ENCODE results near the gene TMEM151B. TPM values are rescaled to one million over a fixed set of nuclear protein-coding genes. Genes with fewer than 3 reads are reported as not detected.

TMEM151B gene
- polyA plus RNA-seq, 1 donor from 2014 or later = 66.0 TPM

GRCh38 chr6:44303842-44304241, 33.6 kb downstream of the TMEM151B start:
- H2AFZ ChIP-seq (ENCODE audit: low read depth, low read length) = no peak overlapping the region
- H3F3A ChIP-seq (ENCODE audit: insufficient read depth, low read length, poor library complexity, severe bottlenecking) = no peaks in the 10 kb centered on the region
- H3K27ac ChIP-seq (ENCODE audit: low read length) = no peak overlapping the region
- H3K36me3 ChIP-seq (ENCODE audit: insufficient read depth, low read length) = peaks cover under 1% of the 10 kb centered on the region
- TF ChIP-seq EZH2 (IDR thresholded peaks at IDR 0.05; ENCODE audit: borderline replicate concordance, insufficient read depth, low read length, poor library complexity, severe bottlenecking) (no peak), POLR2AphosphoS5 (IDR thresholded peaks at IDR 0.05) (no peak), CTCF (IDR thresholded peaks at IDR 0.05; ENCODE audit: poor library complexity, severe bottlenecking) (no peak), SMC3 (conservative IDR thresholded peaks at IDR 0.05; ENCODE audit: poor library complexity) (no peak), TAF1 (IDR thresholded peaks at IDR 0.05; ENCODE audit: low read depth) (no peak), EP300 (conservative IDR thresholded peaks at IDR 0.05; ENCODE audit: poor library complexity, severe bottlenecking) (no peak), MXI1 (conservative IDR thresholded peaks at IDR 0.05; ENCODE audit: poor library complexity, severe bottlenecking) (no peak), REST (IDR thresholded peaks at IDR 0.05; ENCODE audit: borderline replicate concordance) (no peak), RAD21 (conservative IDR thresholded peaks at IDR 0.05) (no peak)
- H3K27me3 ChIP-seq (ENCODE audit: insufficient read depth, low read depth, low read length) = no peaks in the 10 kb centered on the region
- H3K4me2 ChIP-seq (ENCODE audit: low read length) = no peak overlapping the region
- H4K20me1 ChIP-seq (ENCODE audit: insufficient read depth) = no peaks in the 10 kb centered on the region
- H3K9me3 ChIP-seq (ENCODE audit: low read length) = no peaks in the 10 kb centered on the region
- no peaks in the 10 kb centered on the region for H3K79me2 ChIP-seq (replicated peaks; ENCODE audit: insufficient read depth, low read length)
- no peaks in the 10 kb centered on the region for H3K9me2 ChIP-seq (ENCODE audit: insufficient read depth, low read length)
- H3K9ac ChIP-seq (ENCODE audit: low read length) = no peak overlapping the region
- no peak overlapping the region for H3K4me3 ChIP-seq (ENCODE audit: low read length)

GRCh38 chr6:44304282-44305199, 34.3 kb downstream of the TMEM151B start:
- no peak for TF ChIP-seq REST (IDR thresholded peaks at IDR 0.05; ENCODE audit: borderline replicate concordance)
- no peak for TF ChIP-seq TAF1 (IDR thresholded peaks at IDR 0.05; ENCODE audit: low read depth)
- no peak for TF ChIP-seq MXI1 (conservative IDR thresholded peaks at IDR 0.05; ENCODE audit: poor library complexity, severe bottlenecking)
- peak; percentile 73 for TF ChIP-seq CTCF (IDR thresholded peaks at IDR 0.05; ENCODE audit: poor library complexity, severe bottlenecking)
- peak; percentile 55 for TF ChIP-seq RAD21 (conservative IDR thresholded peaks at IDR 0.05)
- TF ChIP-seq SMC3 (conservative IDR thresholded peaks at IDR 0.05; ENCODE audit: poor library complexity) = peak; percentile 73
- TF ChIP-seq EP300 (conservative IDR thresholded peaks at IDR 0.05; ENCODE audit: poor library complexity, severe bottlenecking) = no peak
- no peak for TF ChIP-seq POLR2AphosphoS5 (IDR thresholded peaks at IDR 0.05)
- TF ChIP-seq EZH2 (IDR thresholded peaks at IDR 0.05; ENCODE audit: borderline replicate concordance, insufficient read depth, low read length, poor library complexity, severe bottlenecking) = no peak
- Histone ChIP-seq H3K9ac (ENCODE audit: low read length) (no peak overlapping the region), H3K9me2 (ENCODE audit: insufficient read depth, low read length) (no peaks in the 10 kb centered on the region), H3K4me2 (ENCODE audit: low read length) (no peak overlapping the region), H3K79me2 (replicated peaks; ENCODE audit: insufficient read depth, low read length) (no peaks in the 10 kb centered on the region), H3K27ac (ENCODE audit: low read length) (no peak overlapping the region), H3F3A (ENCODE audit: insufficient read depth, low read length, poor library complexity, severe bottlenecking) (no peaks in the 10 kb centered on the region), H2AFZ (ENCODE audit: low read depth, low read length) (no peak overlapping the region), H3K4me3 (ENCODE audit: low read length) (no peak overlapping the region), H4K20me1 (ENCODE audit: insufficient read depth) (no peaks in the 10 kb centered on the region), H3K27me3 (ENCODE audit: insufficient read depth, low read depth, low read length) (no peaks in the 10 kb centered on the region), H3K36me3 (ENCODE audit: insufficient read depth, low read length) (peaks cover 4% of the 10 kb centered on the region), H3K9me3 (ENCODE audit: low read length) (no peaks in the 10 kb centered on the region)
